Keratinocyte (primary cell): ENCODE data around the gene ANKRD40. TPM values are rescaled to one million over a fixed set of nuclear protein-coding genes. Genes with fewer than 3 reads are reported as not detected.

ENCODE experiments used
- DNase-seq: peaks from one replicate; pipeline ENCODE4 v3.0.0-alpha.2; 2011; ENCODE audit warnings: low read depth, missing footprints, low spot score
- FAIRE-seq: peaks from 2 replicates; lab custom pipeline; 2011; peaks lifted over from hg19 to GRCh38; lab: Jason Lieb, UNC
- H2AFZ ChIP-seq: 2 replicates; pipeline ENCODE4 v1.6.0; 2012; ENCODE audit warnings: low read length, control low read depth, inconsistent platforms; ENCODE audit not compliant: control insufficient read depth
- H3K27ac ChIP-seq: 2 replicates; pipeline ENCODE4 v1.5.1; 2011; ENCODE audit warnings: low read length; ENCODE audit not compliant: control insufficient read depth, insufficient read depth
- H3K27me3 ChIP-seq: 3 replicates; pipeline ENCODE4 v1.6.0; 2011; ENCODE audit warnings: low read length; ENCODE audit not compliant: control insufficient read depth, insufficient read depth; ENCODE audit errors: extremely low read depth
- H3K36me3 ChIP-seq, 2 experiments: 2 replicates in 1 of 2; 3 replicates in 1 of 2; pipeline ENCODE4 v1.5.1; 2011; ENCODE audit warnings: low read length in 2 of 2, mild to moderate bottlenecking in 1 of 2; ENCODE audit not compliant: control insufficient read depth in 2 of 2, insufficient read depth in 2 of 2; ENCODE audit errors: extremely low read depth in 1 of 2
- H3K4me1 ChIP-seq: 3 replicates; pipeline ENCODE4 v1.5.1; 2011; ENCODE audit warnings: low read length; ENCODE audit not compliant: control insufficient read depth, insufficient read depth; ENCODE audit errors: extremely low read depth
- H3K4me2 ChIP-seq: 3 replicates; pipeline ENCODE4 v1.6.0; 2011; ENCODE audit warnings: low read depth, low read length; ENCODE audit not compliant: control insufficient read depth, insufficient read depth; ENCODE audit errors: extremely low read depth
- H3K4me3 ChIP-seq, 3 experiments: fragments of 200-600 bp in 1 of 3; sonication (generic) in 1 of 3; 2 replicates in 2 of 3; 3 replicates in 1 of 3; pipeline ENCODE4 v1.5.1; 2011 to 2016; ENCODE audit warnings: low read length in 3 of 3, mild to moderate bottlenecking in 3 of 3, control low read depth in 2 of 3, inconsistent platforms in 1 of 3, low read depth in 1 of 3, mixed read lengths in 1 of 3, mixed run types in 1 of 3, moderate library complexity in 1 of 3; ENCODE audit not compliant: control insufficient read depth in 2 of 3, insufficient read depth in 2 of 3; ENCODE audit errors: extremely low read depth in 1 of 3
- H3K79me2 ChIP-seq: 2 replicates; pipeline ENCODE4 v1.6.0; 2012; ENCODE audit warnings: low read length; ENCODE audit not compliant: control insufficient read depth, insufficient read depth
- H3K9ac ChIP-seq: 3 replicates; pipeline ENCODE4 v1.6.0; 2011; ENCODE audit warnings: low read length; ENCODE audit not compliant: control insufficient read depth, insufficient read depth; ENCODE audit errors: extremely low read depth
- H3K9me1 ChIP-seq: 3 replicates; pipeline ENCODE4 v1.6.0; 2011; ENCODE audit warnings: low read length; ENCODE audit not compliant: control insufficient read depth, insufficient read depth; ENCODE audit errors: extremely low read depth
- H3K9me3 ChIP-seq: 2 replicates; pipeline ENCODE4 v1.5.1; 2012; ENCODE audit warnings: low read depth, low read length; ENCODE audit not compliant: control insufficient read depth
- H4K20me1 ChIP-seq: 3 replicates; pipeline ENCODE4 v1.6.0; 2011; ENCODE audit warnings: low read length; ENCODE audit not compliant: control insufficient read depth, insufficient read depth; ENCODE audit errors: extremely low read depth
- CTCF ChIP-seq, 3 experiments: IDR thresholded peaks in 1 of 3; conservative IDR thresholded peaks in 1 of 3; optimal IDR thresholded peaks in 1 of 3; 2 replicates in 2 of 3; 3 replicates in 1 of 3; pipeline versions ENCODE3 to v1.5.1; 2011; ENCODE audit warnings: low read length in 3 of 3, mild to moderate bottlenecking in 3 of 3, moderate library complexity in 2 of 3, control low read depth in 1 of 3, inconsistent platforms in 1 of 3; ENCODE audit not compliant: insufficient read depth in 2 of 3; ENCODE audit errors: extremely low read depth in 1 of 3
- EZH2 ChIP-seq: IDR thresholded peaks from one replicate; pipeline ENCODE4 v1.6.1; 2012; ENCODE audit warnings: inconsistent platforms, mild to moderate bottlenecking, low read length, moderate library complexity
- dilution Hi-C: fragments of 300-500 bp; cut with MboI; formaldehyde crosslinking; loops from one replicate; pipeline ENCODE4 v1.7.0; 2020; ENCODE audit warnings: low sequenced_read_pairs; ENCODE audit not compliant: extremely low pct_ligation_motif_present
- polyA plus RNA-seq, 5 experiments: library from polyadenylated mRNA; depleted of rRNA in 3 of 5; stranded (reverse) in 3 of 5; stranded (forward) in 1 of 5; unstranded in 1 of 5; fragments of >200 nt; gene quantifications; 1 replicate in 1 of 5; 2 replicates in 3 of 5; 3 replicates in 1 of 5; pipeline versions ENCODE4 v1.2.1 to v1.2.3, GENCODE V29; 2011 to 2012; ENCODE audit warnings: missing spikeins in 2 of 5, low read depth in 1 of 5, low replicate concordance in 1 of 5

The ANKRD40 gene
- polyA plus RNA-seq, 1 donor (not counting 4 experiments of a cell fraction or from before 2014, with no cell fraction given): 32.7 TPM

- no peak for TF ChIP-seq EZH2
- TF ChIP-seq CTCF (optimal IDR thresholded peaks at IDR 0.05 in 1 of 3, IDR thresholded peaks at IDR 0.05 in 1 of 3, conservative IDR thresholded peaks at IDR 0.05 in 1 of 3; ENCODE audit: extremely low read depth in 1 of 3, insufficient read depth in 2 of 3, low read length in 3 of 3): no peak
- Histone ChIP-seq H3K4me1 (peaks cover 21% of the 10 kb centered on the region), H3K36me3 (peaks cover 7 to 32% of the 10 kb centered on the region in 2 experiments)
Observed at GRCh38 chr17:50688245-50688644, 19.5 kb downstream of the ANKRD40 start.

DNA sequence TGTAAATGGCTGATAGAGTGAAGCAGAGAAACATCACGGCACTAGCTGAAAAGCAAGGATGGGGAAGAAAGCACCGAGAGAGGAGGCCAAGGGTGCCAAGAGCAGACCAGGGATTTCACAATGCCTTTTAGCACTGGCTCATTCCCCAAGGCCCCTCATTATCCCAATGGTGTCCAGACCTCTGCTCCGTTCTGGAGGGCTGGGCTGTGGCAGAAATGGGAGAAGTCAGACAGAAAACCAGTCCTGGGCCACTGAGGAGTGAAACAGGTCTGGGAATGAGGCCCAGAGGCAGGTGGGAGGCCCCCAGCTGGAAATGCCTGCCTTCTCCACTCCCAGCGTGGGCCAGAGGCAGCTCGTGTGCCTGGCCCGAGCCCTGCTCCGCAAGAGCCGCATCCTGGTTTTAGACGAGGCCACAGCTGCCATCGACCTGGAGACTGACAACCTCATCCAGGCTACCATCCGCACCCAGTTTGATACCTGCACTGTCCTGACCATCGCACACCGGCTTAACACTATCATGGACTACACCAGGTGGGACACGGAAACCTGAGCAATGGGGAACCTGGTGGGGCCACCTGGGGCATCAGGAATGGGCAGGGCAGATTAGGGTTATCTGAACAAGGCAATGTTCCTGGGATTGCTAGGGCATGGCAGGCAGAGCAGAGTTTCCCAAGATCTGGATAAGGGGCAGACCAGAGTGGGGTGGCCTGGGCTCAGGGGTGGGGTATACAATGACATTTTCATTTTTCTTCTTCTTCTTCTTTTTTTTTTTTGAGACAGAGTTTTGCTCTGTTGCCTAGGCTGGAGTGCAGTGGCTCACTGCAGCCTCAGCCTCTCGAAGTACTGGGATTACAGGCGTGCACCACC lies 20.3 kb downstream of the ANKRD40 start:
- Histone ChIP-seq H3K79me2 (no peaks in the 10 kb centered on the region), H3K27ac (no peak overlapping the region), H3K4me2 (no peak overlapping the region), H3K27me3 (no peaks in the 10 kb centered on the region), H3K36me3 (peaks cover 4 to 24% of the 10 kb centered on the region in 2 experiments), H3K9me1 (no peaks in the 10 kb centered on the region), H3K4me3 (no peak overlapping the region), H4K20me1 (no peaks in the 10 kb centered on the region), H3K4me1 (peaks cover 21% of the 10 kb centered on the region), H3K9me3 (no peaks in the 10 kb centered on the region), H3K9ac (no peak overlapping the region), H2AFZ (no peak overlapping the region)
- DNase-seq (no peak), FAIRE-seq (no peak)
- TF ChIP-seq EZH2 (no peak), CTCF (optimal IDR thresholded peaks at IDR 0.05 in 1 of 3, IDR thresholded peaks at IDR 0.05 in 1 of 3, conservative IDR thresholded peaks at IDR 0.05 in 1 of 3; ENCODE audit: extremely low read depth in 1 of 3, insufficient read depth in 2 of 3, low read length in 3 of 3) (no peak)
- dilution Hi-C loops: no loop called here

More at GRCh38 chr17:50688245-50688644, 19.5 kb downstream of the ANKRD40 start:
- Histone ChIP-seq H2AFZ (no peak overlapping the region), H4K20me1 (no peaks in the 10 kb centered on the region), H3K9me1 (no peaks in the 10 kb centered on the region), H3K4me2 (no peak overlapping the region), H3K9ac (no peak overlapping the region), H3K9me3 (no peaks in the 10 kb centered on the region), H3K27me3 (no peaks in the 10 kb centered on the region), H3K79me2 (no peaks in the 10 kb centered on the region), H3K4me3 (no peak overlapping the region), H3K27ac (no peak overlapping the region)
- dilution Hi-C loops: no loop called here
- FAIRE-seq (no peak), DNase-seq (no peak)
